CD14-positive monocyte (primary cell): ENCODE measurements around the gene COL6A1. TPM values are rescaled to one million over a fixed set of nuclear protein-coding genes. Genes with fewer than 3 reads are reported as not detected.

Experiments used
- DNase-seq, 3 donors: peaks; one replicate each; pipeline ENCODE4 v3.0.0-alpha.2; 2011 to 2022
- H2AFZ ChIP-seq: 2 replicates; pipeline ENCODE4 v1.6.0; 2012; ENCODE audit warnings: mild to moderate bottlenecking, low read depth, low read length, inconsistent platforms; ENCODE audit not compliant: insufficient read depth, poor library complexity, severe bottlenecking
- H3K27ac ChIP-seq, 2 donors: 1 replicate in 1 of 2; 2 replicates in 1 of 2; pipeline ENCODE4 v1.5.1; 2012 to 2013; ENCODE audit warnings: low read length in 2 of 2, control low read depth in 1 of 2, inconsistent platforms in 1 of 2, low read depth in 1 of 2, mild to moderate bottlenecking in 1 of 2
- H3K27me3 ChIP-seq, 2 donors: one replicate each; pipeline versions ENCODE4 v1.6.0 to v1.6.1; 2011 to 2013; ENCODE audit warnings: low read length in 2 of 2; ENCODE audit not compliant: control insufficient read depth in 2 of 2, insufficient read depth in 2 of 2
- H3K36me3 ChIP-seq, 2 donors: replicated peaks in 1 of 2; 1 replicate in 1 of 2; 2 replicates in 1 of 2; pipeline versions ENCODE4 v1.5.1 to v1.6.1; 2012 to 2013; ENCODE audit warnings: low read length in 2 of 2, control low read depth in 1 of 2, inconsistent platforms in 1 of 2, mild to moderate bottlenecking in 1 of 2; ENCODE audit not compliant: insufficient read depth in 2 of 2, control insufficient read depth in 1 of 2
- H3K4me1 ChIP-seq, 2 donors: 1 replicate in 1 of 2; 2 replicates in 1 of 2; pipeline versions ENCODE4 v1.5.1 to v1.6.1; 2012 to 2013; ENCODE audit warnings: low read length in 2 of 2, control low read depth in 1 of 2, inconsistent platforms in 1 of 2, mild to moderate bottlenecking in 1 of 2, moderate library complexity in 1 of 2; ENCODE audit not compliant: insufficient read depth in 2 of 2, control insufficient read depth in 1 of 2
- H3K4me2 ChIP-seq: replicated peaks from 2 replicates; pipeline ENCODE3; 2012; ENCODE audit warnings: low read length, moderate library complexity, mild to moderate bottlenecking; ENCODE audit not compliant: poor library complexity, severe bottlenecking; ENCODE audit errors: extremely low read depth
- H3K4me3 ChIP-seq, 3 experiments: fragments of 200-600 bp in 1 of 3; sonication (generic) in 1 of 3; replicated peaks in 1 of 3; 1 replicate in 2 of 3; 2 replicates in 1 of 3; pipeline ENCODE4 v1.5.1; 2011 to 2013; ENCODE audit warnings: low read length in 3 of 3, mild to moderate bottlenecking in 3 of 3, control low read depth in 2 of 3, low read depth in 2 of 3, inconsistent platforms in 1 of 3, moderate library complexity in 1 of 3
- H3K79me2 ChIP-seq: 2 replicates; pipeline ENCODE4 v1.6.0; 2012; ENCODE audit warnings: mild to moderate bottlenecking, control low read depth, inconsistent platforms, low read length, moderate library complexity; ENCODE audit not compliant: insufficient read depth
- H3K9ac ChIP-seq: 2 replicates; pipeline ENCODE4 v1.6.0; 2017; ENCODE audit warnings: low read length, mild to moderate bottlenecking; ENCODE audit not compliant: insufficient read depth, poor library complexity, severe bottlenecking
- H3K9me3 ChIP-seq, 2 donors: replicated peaks in 1 of 2; 1 replicate in 1 of 2; 2 replicates in 1 of 2; pipeline versions ENCODE4 v1.5.1 to v1.6.1; 2012 to 2013; ENCODE audit warnings: low read length in 2 of 2, control low read depth in 1 of 2; ENCODE audit not compliant: control insufficient read depth in 1 of 2, insufficient read depth in 1 of 2
- H4K20me1 ChIP-seq: 2 replicates; pipeline ENCODE4 v1.6.0; 2012; ENCODE audit warnings: mild to moderate bottlenecking, low read length, control low read depth, moderate library complexity; ENCODE audit not compliant: insufficient read depth
- H3K27ac Mint-ChIP-seq, 7 donors: one replicate each; pipeline ENCODE4 v1.8.0; 2020; ENCODE audit warnings: mild to moderate bottlenecking in 7 of 7, mixed read lengths in 7 of 7, moderate library complexity in 6 of 7, inconsistent platforms in 2 of 7
- H3K27me3 Mint-ChIP-seq, 3 donors: one replicate each; pipeline ENCODE4 v1.8.0; 2021 to 2022; ENCODE audit warnings: low read depth in 3 of 3, mild to moderate bottlenecking in 3 of 3, mixed read lengths in 3 of 3, moderate library complexity in 3 of 3, inconsistent platforms in 1 of 3
- H3K36me3 Mint-ChIP-seq, 2 donors: one replicate each; pipeline ENCODE4 v1.8.0; 2020; ENCODE audit warnings: mixed read lengths in 2 of 2, inconsistent platforms in 1 of 2, mild to moderate bottlenecking in 1 of 2
- H3K4me1 Mint-ChIP-seq: one replicate; pipeline ENCODE4 v1.8.0; 2020; ENCODE audit warnings: mild to moderate bottlenecking, mixed read lengths
- H3K4me3 Mint-ChIP-seq, 2 donors: one replicate each; pipeline ENCODE4 v1.8.0; 2020; ENCODE audit warnings: mild to moderate bottlenecking in 2 of 2, mixed read lengths in 2 of 2, moderate library complexity in 1 of 2
- H3K9me3 Mint-ChIP-seq, 7 donors: one replicate each; pipeline ENCODE4 v1.8.0; 2020 to 2022; ENCODE audit warnings: mixed read lengths in 7 of 7, mild to moderate bottlenecking in 6 of 7, moderate library complexity in 6 of 7, inconsistent platforms in 2 of 7
- WGBS: methylation state at CpG from one replicate; pipeline ENCODE4 v1.1.5; 2013; ENCODE audit warnings: missing lambda C conversion rate; ENCODE audit not compliant: insufficient coverage; 5-methylcytosine and 5-hydroxymethylcytosine counted together
- intact Hi-C, 2 donors: fragments of 100-400 bp; cut with micrococcal nuclease; formaldehyde crosslinking; loops; one replicate each; pipeline versions ENCODE4 v1.15.0 to v1.15.1; 2023
- polyA plus RNA-seq, 3 donors: library from polyadenylated mRNA; depleted of rRNA in 1 of 3; unstranded in 2 of 3; stranded (reverse) in 1 of 3; fragments of 300-500 nt in 2 of 3; fragments of >200 nt in 1 of 3; fragmentation: Illumina TruSeq in 2 of 3; gene quantifications; 1 replicate in 2 of 3; 2 replicates in 1 of 3; pipeline ENCODE4 v1.2.3, GENCODE V29; 2012 to 2021
- TF ChIP-seq, protein P1 (sequence below): fragments of 200-600 bp; IDR thresholded peaks from one replicate; pipeline ENCODE4 v1.8.0; 2022; ENCODE audit warnings: antibody characterized with exemption, mild to moderate bottlenecking

The COL6A1 gene
- polyA plus RNA-seq, 3 donors: 0.08 to 0.11 (median 0.10) TPM

DNA sequence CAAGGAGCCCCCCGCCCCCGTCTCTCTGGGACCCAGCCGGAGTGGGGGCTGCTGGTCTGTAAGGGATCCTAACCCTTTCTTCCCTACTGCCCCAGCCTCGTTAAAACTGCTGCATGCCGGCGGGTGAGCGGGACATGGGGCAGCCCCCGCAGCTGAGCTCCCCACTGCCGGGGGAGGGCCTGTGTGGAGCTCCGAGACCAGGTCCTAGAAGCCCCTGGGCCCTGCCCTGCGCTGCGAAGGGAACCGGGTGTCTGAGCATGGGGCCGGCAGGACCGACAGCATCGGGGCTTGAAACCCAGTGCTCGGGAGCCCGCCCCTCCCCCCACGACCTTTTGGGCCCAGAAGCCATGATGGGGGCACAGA, 9.2 kb upstream of the COL6A1 start:
- H3K27me3 ChIP-seq: peaks cover 34 to 68% of the 10 kb centered on the region in 2 donors
- no peak overlapping the region for H2AFZ ChIP-seq
- peak overlapping the region; percentile 43 for H3K9ac ChIP-seq
- no peaks in the 10 kb centered on the region for H3K36me3 ChIP-seq
- H3K4me3 Mint-ChIP-seq: peak overlapping the region in 1 of 2 donors; percentile 39
- H3K4me2 ChIP-seq: peak overlapping the region; percentile 78
- WGBS: 26% methylated on average over 16 of the region's 19 CpGs
- no peaks in the 10 kb centered on the region for H3K36me3 Mint-ChIP-seq
- H3K79me2 ChIP-seq: no peaks in the 10 kb centered on the region
- no peak for DNase-seq
- TF ChIP-seq, protein P1, sequence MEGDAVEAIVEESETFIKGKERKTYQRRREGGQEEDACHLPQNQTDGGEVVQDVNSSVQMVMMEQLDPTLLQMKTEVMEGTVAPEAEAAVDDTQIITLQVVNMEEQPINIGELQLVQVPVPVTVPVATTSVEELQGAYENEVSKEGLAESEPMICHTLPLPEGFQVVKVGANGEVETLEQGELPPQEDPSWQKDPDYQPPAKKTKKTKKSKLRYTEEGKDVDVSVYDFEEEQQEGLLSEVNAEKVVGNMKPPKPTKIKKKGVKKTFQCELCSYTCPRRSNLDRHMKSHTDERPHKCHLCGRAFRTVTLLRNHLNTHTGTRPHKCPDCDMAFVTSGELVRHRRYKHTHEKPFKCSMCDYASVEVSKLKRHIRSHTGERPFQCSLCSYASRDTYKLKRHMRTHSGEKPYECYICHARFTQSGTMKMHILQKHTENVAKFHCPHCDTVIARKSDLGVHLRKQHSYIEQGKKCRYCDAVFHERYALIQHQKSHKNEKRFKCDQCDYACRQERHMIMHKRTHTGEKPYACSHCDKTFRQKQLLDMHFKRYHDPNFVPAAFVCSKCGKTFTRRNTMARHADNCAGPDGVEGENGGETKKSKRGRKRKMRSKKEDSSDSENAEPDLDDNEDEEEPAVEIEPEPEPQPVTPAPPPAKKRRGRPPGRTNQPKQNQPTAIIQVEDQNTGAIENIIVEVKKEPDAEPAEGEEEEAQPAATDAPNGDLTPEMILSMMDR: no peak
- H4K20me1 ChIP-seq: no peaks in the 10 kb centered on the region
- no peak overlapping the region for H3K4me3 ChIP-seq
- H3K27me3 Mint-ChIP-seq: peaks cover 51 to 77% (median 53%) of the 10 kb centered on the region in 3 donors
- intact Hi-C loops: no loop called here
- peaks cover 15% of the 10 kb centered on the region for H3K4me1 Mint-ChIP-seq
- H3K9me3 Mint-ChIP-seq: peaks cover 0 to 11% (median 2%) of the 10 kb centered on the region in 7 donors
- no peak overlapping the region for H3K27ac Mint-ChIP-seq
- H3K9me3 ChIP-seq: peaks cover 4 to 15% of the 10 kb centered on the region in 2 donors
- H3K4me1 ChIP-seq: peaks cover 22 to 30% of the 10 kb centered on the region in 2 donors
- no peak overlapping the region for H3K27ac ChIP-seq

DNA sequence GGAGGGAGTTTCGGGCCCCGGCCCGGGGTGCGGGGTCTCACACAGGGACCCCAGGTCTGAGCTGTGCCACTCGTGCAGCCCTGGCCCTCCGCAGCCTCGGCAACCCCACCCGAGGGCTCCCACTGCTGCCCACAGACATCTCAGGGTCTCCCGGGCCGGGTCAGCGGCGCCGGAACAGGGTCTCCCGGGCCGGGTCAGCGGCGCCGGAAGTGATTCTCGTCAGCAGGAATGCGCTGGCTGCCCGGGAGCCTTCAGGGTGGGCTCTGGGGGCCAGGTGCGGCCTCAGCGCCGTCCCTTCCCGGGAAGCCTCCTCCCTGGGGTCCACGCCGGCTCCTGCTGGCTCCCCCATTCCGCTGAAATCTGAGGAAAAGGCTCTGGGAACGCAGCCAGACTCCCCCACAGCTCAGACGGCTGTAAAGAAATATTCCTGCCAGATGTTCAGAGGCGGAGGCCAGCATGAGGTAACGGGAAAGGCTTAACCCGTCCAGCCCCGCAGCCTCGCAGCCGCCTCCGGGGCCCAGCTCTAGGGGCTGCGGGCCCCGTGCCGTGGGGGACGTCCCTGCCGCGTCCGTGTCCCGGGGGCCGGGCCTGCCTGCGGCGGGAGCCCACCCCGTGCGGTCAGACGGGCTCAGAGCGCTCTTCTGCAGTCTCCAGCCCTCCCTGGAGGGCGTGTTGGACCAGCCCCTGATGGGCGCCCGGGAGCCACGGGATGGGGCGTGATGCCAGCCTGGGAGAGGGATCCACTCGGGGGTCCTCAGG, 8.7 kb upstream of the COL6A1 start:
- Histone ChIP-seq H3K9ac (peak overlapping the region; percentile 43), H3K9me3 (peaks cover 4 to 15% of the 10 kb centered on the region in 2 donors), H3K4me3 (peak overlapping the region in 1 of 3 experiments; percentile 65), H3K4me2 (peak overlapping the region; percentile 78), H3K4me1 (peaks cover 22 to 30% of the 10 kb centered on the region in 2 donors), H2AFZ (no peak overlapping the region), H4K20me1 (no peaks in the 10 kb centered on the region), H3K27me3 (peaks cover 34 to 71% of the 10 kb centered on the region in 2 donors), H3K36me3 (no peaks in the 10 kb centered on the region), H3K79me2 (no peaks in the 10 kb centered on the region), H3K27ac (no peak overlapping the region)
- intact Hi-C loops: no loop called here
- no peak for DNase-seq
- H3K27ac Mint-ChIP-seq: no peak overlapping the region
- peaks cover 0 to 11% (median 2%) of the 10 kb centered on the region in 7 donors for H3K9me3 Mint-ChIP-seq
- no peak overlapping the region for H3K4me3 Mint-ChIP-seq
- TF ChIP-seq, protein P1: no peak
- H3K36me3 Mint-ChIP-seq: no peaks in the 10 kb centered on the region
- peaks cover 53 to 82% (median 54%) of the 10 kb centered on the region in 3 donors for H3K27me3 Mint-ChIP-seq
- 3% methylated on average over 55 of the region's 58 CpGs for WGBS
- H3K4me1 Mint-ChIP-seq: peaks cover 15% of the 10 kb centered on the region
